Uterus (tissue), 2 donors: ENCODE measurements around the gene WNT16.

Experiments
- CTCF ChIP-seq, 4 experiments: fragments of 200-600 bp in 2 of 4; fragments of 450-650 bp in 2 of 4; sonication (generic) in 2 of 4; IDR thresholded peaks; one replicate each; pipeline ENCODE4 v1.5.1; 2016 to 2019; ENCODE audit warnings: antibody characterized with exemption in 4 of 4, mild to moderate bottlenecking in 2 of 4, moderate library complexity in 1 of 4
- POLR2A ChIP-seq, 2 donors: fragments of 450-650 bp; IDR thresholded peaks; one replicate each; pipeline ENCODE4 v1.6.1; 2016; ENCODE audit warnings: antibody characterized with exemption in 2 of 2, mild to moderate bottlenecking in 1 of 2, moderate library complexity in 1 of 2

GRCh38 chr7:121304102-121304658, 24.6 kb upstream of the WNT16 start:
- TF ChIP-seq CTCF (IDR thresholded peaks at IDR 0.05) (no peak), POLR2A (IDR thresholded peaks at IDR 0.05) (no peak)
